Ascending aorta (tissue), 2 donors: ENCODE measurements around the gene TRABD2B. TPM values are rescaled to one million over a fixed set of nuclear protein-coding genes. Genes with fewer than 3 reads are reported as not detected.

Experiments
- DNase-seq, 2 donors: peaks; one replicate each; pipeline ENCODE4 v3.0.0-alpha.2; 2019; ENCODE audit warnings: low spot score in 2 of 2
- H3K27ac ChIP-seq, 2 donors: fragments of 200-600 bp; sonication (generic); one replicate each; pipeline ENCODE4 v1.5.1; 2016 to 2017; ENCODE audit warnings: mild to moderate bottlenecking in 1 of 2
- H3K27me3 ChIP-seq: fragments of 200-600 bp; sonication (generic); one replicate; pipeline ENCODE4 v1.5.1; 2017
- H3K36me3 ChIP-seq, 2 donors: fragments of 200-600 bp; sonication (generic); one replicate each; pipeline ENCODE4 v1.5.1; 2016
- H3K4me1 ChIP-seq, 2 donors: fragments of 200-600 bp; sonication (generic); one replicate each; pipeline ENCODE4 v1.5.1; 2016 to 2017; ENCODE audit warnings: mild to moderate bottlenecking in 1 of 2
- H3K4me3 ChIP-seq, 2 donors: fragments of 200-600 bp; sonication (generic); one replicate each; pipeline ENCODE4 v1.5.1; 2016 to 2017; ENCODE audit warnings: mild to moderate bottlenecking in 1 of 2
- H3K9me3 ChIP-seq, 2 donors: fragments of 200-600 bp; sonication (generic); one replicate each; pipeline ENCODE4 v1.5.1; 2016
- CTCF ChIP-seq, 3 experiments: fragments of 200-600 bp in 2 of 3; fragments of 450-650 bp in 1 of 3; sonication (generic) in 2 of 3; IDR thresholded peaks; one replicate each; pipeline ENCODE4 v1.5.1; 2016 to 2019; ENCODE audit warnings: antibody characterized with exemption in 3 of 3, mild to moderate bottlenecking in 1 of 3, moderate library complexity in 1 of 3
- intact Hi-C: fragments of 100-400 bp; cut with DNase I; formaldehyde crosslinking; loops from one replicate; pipeline ENCODE4 v1.15.1; 2023
- total RNA-seq: library from RNA; depleted of rRNA; stranded (reverse); fragments of >200 nt; gene quantifications from one replicate; pipeline ENCODE4 v1.1.0, GENCODE V29; 2016

TRABD2B gene
- total RNA-seq, 1 donor from 2014 or later: 7.9 TPM

- intact Hi-C loops: no loop called here
- no peaks in the 10 kb centered on the region for H3K27me3 ChIP-seq
- no peaks in the 10 kb centered on the region for H3K9me3 ChIP-seq
- H3K27ac ChIP-seq: no peak overlapping the region
- no peak for DNase-seq
- H3K4me1 ChIP-seq: no peaks in the 10 kb centered on the region
- TF ChIP-seq CTCF (IDR thresholded peaks at IDR 0.05): no peak
- H3K36me3 ChIP-seq: no peaks in the 10 kb centered on the region
- no peak overlapping the region for H3K4me3 ChIP-seq
These were observed 9.9 kb upstream of the TRABD2B start for GRCh38 chr1:48007047-48007446.

- TF ChIP-seq CTCF (IDR thresholded peaks at IDR 0.05): no peak
- Histone ChIP-seq H3K4me3 (no peak overlapping the region), H3K27ac (no peak overlapping the region), H3K36me3 (no peaks in the 10 kb centered on the region), H3K9me3 (no peaks in the 10 kb centered on the region), H3K4me1 (no peaks in the 10 kb centered on the region), H3K27me3 (no peaks in the 10 kb centered on the region)
- intact Hi-C loops: no loop called here
- no peak for DNase-seq
These were observed 9.1 kb upstream of the TRABD2B start for GRCh38 chr1:48006264-48006663.

GRCh38 chr1:48005253-48006117 is 8.3 kb upstream of the TRABD2B start:
- DNase-seq: no peak
- TF ChIP-seq CTCF (IDR thresholded peaks at IDR 0.05): no peak
- no peaks in the 10 kb centered on the region for H3K4me1 ChIP-seq
- no peaks in the 10 kb centered on the region for H3K9me3 ChIP-seq
- no peaks in the 10 kb centered on the region for H3K27me3 ChIP-seq
- no peaks in the 10 kb centered on the region for H3K36me3 ChIP-seq
- H3K27ac ChIP-seq: no peak overlapping the region
- no peak overlapping the region for H3K4me3 ChIP-seq
- intact Hi-C loops: no loop called here

GRCh38 chr1:48003741-48004531 is 6.8 kb upstream of the TRABD2B start:
- intact Hi-C loops: no loop called here
- Histone ChIP-seq H3K4me1 (no peaks in the 10 kb centered on the region), H3K36me3 (no peaks in the 10 kb centered on the region)

GRCh38 chr1:48002142-48002541 is 5.0 kb upstream of the TRABD2B start:
- Histone ChIP-seq H3K9me3 (no peaks in the 10 kb centered on the region), H3K36me3 (no peaks in the 10 kb centered on the region), H3K27ac (no peak overlapping the region), H3K4me3 (no peak overlapping the region), H3K27me3 (no peaks in the 10 kb centered on the region), H3K4me1 (no peaks in the 10 kb centered on the region)
- DNase-seq: no peak
- intact Hi-C loops: no loop called here
- TF ChIP-seq CTCF (IDR thresholded peaks at IDR 0.05): no peak

More at GRCh38 chr1:48003741-48004531, 6.8 kb upstream of the TRABD2B start:
- peak in 1 of 2 donors; percentile 8 for DNase-seq
- no peak overlapping the region for H3K27ac ChIP-seq
- H3K9me3 ChIP-seq: no peaks in the 10 kb centered on the region
- no peak overlapping the region for H3K4me3 ChIP-seq
- no peak for TF ChIP-seq CTCF (IDR thresholded peaks at IDR 0.05)
- H3K27me3 ChIP-seq: no peaks in the 10 kb centered on the region
